Mammary epithelial cell (primary cell): ENCODE measurements around the gene YBX2.

Experiments used
- CTCF ChIP-seq, 2 donors: IDR thresholded peaks in 1 of 2; conservative IDR thresholded peaks in 1 of 2; 2 replicates each; pipeline ENCODE4 v1.5.1; 2011 to 2012; ENCODE audit warnings: inconsistent platforms in 2 of 2, low read length in 2 of 2, mild to moderate bottlenecking in 2 of 2, control low read depth in 1 of 2, low read depth in 1 of 2; ENCODE audit not compliant: insufficient read depth in 1 of 2; ENCODE audit errors: extremely low read depth in 1 of 2
- EZH2 ChIP-seq: IDR thresholded peaks from 2 replicates; pipeline ENCODE4 v1.6.1; 2012; ENCODE audit warnings: low read length, inconsistent platforms, borderline replicate concordance

- TF ChIP-seq CTCF (conservative IDR thresholded peaks at IDR 0.05 in 1 of 2, IDR thresholded peaks at IDR 0.05 in 1 of 2; ENCODE audit: extremely low read depth in 1 of 2, insufficient read depth in 1 of 2, low read depth in 1 of 2, low read length in 2 of 2) = no peak
- no peak for TF ChIP-seq EZH2
Measured at GRCh38 chr17:7258731-7259554, 35.5 kb downstream of the YBX2 start.
